GM19395 (cell line): Measurements from ENCODE around the gene UBE2E3.
A peak's percentile ranks its signal among the peaks of the same experiment; 100 is the strongest.
"Not testable (repeated sequence)": the region's sequence is repeated elsewhere in the genome, so short reads cannot be mapped to it uniquely, and the experiment has no call there.

ENCODE experiments used
- ATAC-seq: cut with Tn5 transposase; IDR thresholded peaks from one replicate; pipeline ENCODE4 v1.9.1; 2021; ENCODE audit warnings: mild to moderate bottlenecking, moderate library complexity; ENCODE audit not compliant: unreplicated experiment

The UBE2E3 gene

DNA sequence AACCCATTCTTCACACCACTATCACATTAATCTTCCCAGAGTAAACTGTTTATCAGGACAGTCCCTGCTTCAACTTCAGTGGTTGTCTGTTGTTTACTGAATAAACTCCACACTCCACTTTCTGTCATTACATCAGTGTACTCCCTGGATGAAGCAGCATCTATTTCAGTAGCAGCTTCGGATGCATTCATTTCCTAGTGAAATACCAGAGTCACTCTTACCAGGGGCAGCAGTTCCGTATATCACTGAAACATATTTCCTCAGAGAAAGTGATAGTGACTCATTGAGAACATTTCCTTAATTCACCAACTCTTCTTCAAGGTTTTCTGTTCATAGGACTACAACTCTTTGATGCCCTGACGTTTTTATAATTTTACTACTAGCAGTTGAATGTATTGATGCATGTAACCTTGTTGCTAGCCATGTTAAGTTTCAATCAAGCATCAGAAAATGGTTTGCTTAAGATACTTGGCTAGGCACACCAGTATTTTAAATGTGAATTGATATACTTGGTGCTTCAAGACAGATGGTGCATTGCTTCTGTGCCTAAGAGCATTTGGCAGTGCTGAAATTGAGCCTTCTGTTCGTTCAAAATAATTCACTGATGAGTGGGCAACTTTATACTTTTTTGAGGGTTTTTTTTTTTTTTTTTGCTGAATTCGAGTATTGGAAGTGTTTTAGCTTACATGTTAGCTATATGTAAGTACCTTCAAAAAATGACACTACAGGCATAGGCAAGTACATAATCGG is 92.3 kb downstream of the UBE2E3 start:
- no peak for ATAC-seq

DNA sequence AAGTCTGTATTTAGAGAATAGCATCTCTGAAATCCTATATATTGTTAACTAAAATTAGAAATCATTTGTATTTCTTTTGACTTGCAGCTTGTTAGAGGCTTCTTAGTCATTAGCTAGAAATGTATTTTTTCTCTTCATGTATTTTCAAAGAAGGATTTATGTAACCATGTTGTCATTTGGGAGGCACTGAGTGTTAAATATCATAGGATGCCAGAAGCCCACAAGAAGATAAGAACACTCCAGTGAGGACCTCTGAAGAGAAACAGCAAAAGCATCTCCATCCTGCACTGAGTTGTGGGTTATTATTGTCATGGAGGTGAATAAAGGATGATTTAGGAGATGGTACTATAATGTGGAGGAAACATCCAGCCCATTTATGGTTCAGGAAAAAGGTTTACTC is 93.5 kb downstream of the UBE2E3 start:
- ATAC-seq = no peak

DNA sequence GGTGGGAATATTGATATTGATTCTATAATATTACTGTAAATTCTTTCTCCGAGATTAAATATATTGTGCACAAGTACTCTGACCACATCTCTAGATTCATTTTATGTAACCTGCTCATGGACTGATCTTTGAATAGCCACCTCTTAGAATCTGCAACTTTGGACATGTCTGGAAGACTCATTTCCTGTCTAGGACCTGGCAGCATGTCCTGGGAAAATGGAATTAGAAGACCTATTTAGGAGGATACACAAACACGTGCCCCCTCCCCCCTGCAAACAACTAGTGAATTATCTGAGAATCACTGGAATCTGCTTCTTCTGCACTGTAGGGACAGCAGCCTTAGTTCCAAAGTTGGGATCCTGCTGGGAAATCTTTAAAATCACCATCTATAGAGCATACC is 94.1 kb downstream of the UBE2E3 start:
- no peak for ATAC-seq

DNA sequence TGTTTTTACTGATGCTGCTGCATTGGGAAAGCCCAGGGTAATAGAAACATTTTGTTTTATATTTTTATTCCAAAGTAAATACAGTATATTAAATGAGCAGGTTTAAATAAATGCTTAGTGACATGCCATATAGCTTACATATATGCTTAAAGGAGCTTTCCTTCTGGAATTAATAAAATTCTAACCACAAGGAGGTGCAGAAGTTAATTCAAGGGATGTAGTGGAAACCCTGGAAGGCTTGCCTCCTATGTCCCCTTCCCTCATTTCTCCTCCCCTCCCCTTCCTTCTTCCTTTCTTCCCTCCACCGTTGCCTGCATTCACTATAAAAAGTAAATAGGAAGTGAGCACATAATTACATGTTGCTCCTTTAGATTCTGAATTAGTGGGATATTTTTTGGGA is 96.3 kb downstream of the UBE2E3 start:
- no peak for ATAC-seq

DNA sequence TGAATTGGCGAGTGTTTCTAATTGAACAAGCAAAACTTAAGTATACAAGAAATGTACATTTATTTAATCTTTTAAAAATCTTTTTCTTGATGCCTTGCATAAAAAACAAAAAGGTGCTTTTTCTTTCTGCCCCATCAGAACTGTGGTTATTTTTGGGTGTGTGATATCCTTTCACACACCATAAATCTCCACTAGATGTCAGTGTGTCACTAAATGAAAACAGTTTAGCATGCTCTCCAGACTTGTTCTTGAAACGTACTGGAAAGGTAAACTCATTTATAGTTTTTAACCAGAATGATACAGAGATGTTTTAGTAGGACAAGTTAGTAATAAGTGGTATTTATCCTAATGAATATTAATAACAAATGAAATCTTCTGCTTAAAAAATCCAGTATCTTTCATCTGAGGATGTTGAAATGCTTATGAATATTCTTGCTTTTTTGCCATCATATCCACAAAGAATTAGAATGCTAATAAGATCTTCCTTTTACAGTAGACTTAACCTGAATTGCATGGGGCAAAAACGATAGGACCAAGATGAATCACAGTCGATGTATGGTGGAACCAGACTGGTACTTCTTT is 96.8 kb downstream of the UBE2E3 start:
- ATAC-seq = peak; percentile 91

DNA sequence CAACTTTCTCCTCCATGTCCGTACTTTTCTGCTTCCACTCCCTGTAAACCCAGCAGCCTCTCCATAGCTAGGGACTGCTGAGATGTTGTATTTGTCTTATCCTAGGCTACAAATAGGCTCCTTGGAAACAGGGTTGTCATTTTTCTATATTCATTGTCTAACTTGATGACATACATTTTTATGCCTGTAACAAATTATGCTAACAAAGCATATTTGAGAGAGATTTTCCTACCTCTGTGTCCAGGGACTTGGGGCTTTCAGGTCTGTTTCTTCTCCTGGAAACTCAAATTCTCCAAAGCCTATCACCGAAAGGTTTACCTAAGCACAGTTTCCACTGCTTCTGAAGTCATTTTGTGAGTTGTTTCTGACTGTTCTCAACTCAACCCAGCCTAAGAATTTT is 102.7 kb downstream of the UBE2E3 start:
- ATAC-seq = no peak

DNA sequence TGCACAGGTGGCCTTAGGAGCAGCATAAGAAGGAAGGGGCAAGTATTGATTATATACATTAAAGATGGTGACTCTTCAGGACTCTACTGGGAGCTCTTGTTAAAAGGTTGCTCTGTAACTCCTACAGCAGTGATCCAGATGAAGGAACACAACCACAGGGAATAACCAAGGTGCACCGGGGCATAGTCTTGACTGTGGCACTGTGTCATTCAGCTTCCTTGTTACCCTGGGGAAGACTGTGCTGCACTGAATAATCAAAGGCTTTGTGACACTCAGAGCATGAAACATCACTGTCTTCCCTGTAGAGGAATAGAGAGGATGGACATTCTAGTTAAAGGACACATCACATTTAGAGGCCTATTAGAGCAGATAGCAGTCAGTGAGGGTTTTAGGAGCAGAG is 105.3 kb downstream of the UBE2E3 start:
- ATAC-seq = no peak

DNA sequence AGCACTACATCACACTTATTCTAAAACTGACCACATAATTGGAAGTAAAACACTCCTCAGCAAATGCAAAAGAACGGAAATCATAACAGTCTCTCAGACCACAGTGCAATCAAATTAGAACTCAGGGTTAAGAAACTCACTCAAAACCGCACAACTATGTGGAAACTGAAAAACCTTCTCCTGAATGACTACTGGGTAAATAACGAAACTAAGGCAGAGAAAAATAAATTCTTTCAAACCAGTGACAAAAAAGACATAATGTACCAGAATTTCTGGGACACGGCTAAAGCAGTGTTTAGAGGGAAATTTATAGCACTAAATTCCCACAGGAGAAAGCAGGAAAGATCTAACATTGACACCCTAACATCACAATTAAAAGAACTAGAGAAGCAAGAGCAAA is 111.5 kb downstream of the UBE2E3 start:
- not testable (repeated sequence) for ATAC-seq

DNA sequence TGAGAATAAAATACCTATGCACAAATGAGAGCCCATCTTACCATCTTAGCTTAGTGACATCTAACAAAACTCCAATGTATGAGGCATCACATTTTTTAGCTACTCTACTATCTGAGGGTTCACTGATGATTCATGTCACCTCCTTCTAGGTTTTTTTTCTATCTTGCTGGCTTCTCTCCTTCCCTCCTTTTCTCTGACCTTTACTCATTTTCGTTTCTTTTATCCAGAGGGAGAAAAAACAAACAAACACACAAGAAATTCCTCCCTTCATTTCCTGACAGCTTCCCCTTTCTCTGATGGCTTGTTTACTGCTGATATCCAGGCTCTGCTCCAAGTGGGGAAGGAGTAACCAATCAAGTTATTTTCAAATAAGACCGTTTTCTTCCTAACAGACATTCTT is 115.1 kb downstream of the UBE2E3 start:
- ATAC-seq = no peak

DNA sequence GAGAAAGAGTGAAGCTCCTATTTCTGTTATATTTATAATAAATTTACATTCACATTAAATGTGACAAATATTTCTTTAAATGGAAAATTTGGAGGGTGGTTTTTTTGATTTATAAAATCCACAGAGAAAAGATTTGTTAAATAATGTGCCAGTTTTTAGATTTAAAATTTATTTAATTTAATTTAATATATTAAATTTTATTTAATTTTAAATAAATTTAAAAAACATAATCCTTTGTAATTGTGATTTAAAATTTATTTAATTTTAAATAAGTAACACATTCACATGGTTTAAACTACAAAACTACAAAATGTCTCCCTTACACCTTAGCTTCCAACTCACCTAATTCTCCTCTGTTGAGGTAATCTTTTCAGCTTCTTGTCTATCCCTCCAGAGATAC is 123.3 kb downstream of the UBE2E3 start:
- no peak for ATAC-seq

DNA sequence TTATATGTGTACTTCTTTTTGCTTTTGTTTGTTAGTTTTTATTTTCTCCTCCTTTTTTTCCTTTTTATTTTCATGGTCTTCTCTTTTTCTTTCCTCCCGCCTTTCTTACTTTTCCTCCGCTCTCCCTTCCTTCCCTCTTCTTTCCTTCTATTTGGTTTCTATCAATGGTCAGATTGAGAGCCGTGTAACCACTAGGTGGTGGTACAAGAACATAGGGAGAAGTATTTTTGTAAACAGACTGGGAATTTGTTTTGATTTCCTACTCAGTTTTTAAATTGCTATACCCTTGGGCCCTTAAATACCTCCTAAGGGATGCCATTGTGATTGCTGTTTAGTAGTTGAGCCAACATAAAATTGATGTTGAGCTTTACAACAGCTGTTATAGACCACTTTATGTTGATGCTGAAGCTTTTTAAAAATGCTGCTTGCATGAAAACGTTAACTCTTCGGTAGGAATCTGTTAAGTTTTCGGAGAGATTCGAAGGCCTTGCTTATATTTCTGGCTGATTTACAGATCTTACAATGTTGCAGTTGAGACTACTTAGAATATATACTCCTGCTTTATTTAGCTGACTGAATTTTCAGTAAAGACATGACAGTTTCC is 124.2 kb downstream of the UBE2E3 start:
- no peak for ATAC-seq

DNA sequence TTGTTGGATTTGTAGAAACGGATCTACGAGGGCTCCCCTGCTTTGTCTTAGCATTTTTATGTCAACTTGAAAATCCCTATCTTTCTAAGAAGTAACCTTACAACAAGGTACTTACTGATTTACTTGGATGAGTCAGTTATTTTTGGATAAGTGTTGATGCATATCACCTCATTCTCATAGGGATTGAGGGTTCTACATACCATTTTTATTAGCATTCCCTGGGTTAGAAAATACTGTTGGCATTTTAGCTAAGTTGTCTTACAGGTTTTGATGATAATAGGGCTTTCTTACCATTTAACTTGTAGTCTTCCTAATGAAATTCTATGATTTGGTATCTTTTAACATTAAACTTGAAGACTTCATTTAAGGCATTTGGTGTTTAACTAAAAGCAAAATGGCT is 125.2 kb downstream of the UBE2E3 start:
- no peak for ATAC-seq

DNA sequence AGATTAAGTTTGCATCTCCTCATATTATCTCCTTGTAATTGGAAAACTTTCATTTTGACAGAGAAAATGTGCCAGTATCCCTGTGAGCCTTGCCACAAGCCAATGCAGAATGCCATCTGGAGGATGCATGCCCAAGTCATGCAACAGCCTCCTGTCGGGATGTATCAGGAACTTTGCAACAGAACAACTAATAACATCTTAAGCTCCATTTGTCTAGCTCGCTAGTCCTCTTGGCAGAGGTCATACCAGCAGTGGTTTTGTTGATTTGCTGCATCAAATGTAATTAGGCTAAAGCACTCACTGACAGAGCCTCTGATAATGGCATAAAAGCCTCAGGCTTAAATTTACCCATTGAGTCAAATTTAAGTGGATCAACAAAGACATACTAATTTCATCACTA is 125.8 kb downstream of the UBE2E3 start:
- ATAC-seq = no peak

DNA sequence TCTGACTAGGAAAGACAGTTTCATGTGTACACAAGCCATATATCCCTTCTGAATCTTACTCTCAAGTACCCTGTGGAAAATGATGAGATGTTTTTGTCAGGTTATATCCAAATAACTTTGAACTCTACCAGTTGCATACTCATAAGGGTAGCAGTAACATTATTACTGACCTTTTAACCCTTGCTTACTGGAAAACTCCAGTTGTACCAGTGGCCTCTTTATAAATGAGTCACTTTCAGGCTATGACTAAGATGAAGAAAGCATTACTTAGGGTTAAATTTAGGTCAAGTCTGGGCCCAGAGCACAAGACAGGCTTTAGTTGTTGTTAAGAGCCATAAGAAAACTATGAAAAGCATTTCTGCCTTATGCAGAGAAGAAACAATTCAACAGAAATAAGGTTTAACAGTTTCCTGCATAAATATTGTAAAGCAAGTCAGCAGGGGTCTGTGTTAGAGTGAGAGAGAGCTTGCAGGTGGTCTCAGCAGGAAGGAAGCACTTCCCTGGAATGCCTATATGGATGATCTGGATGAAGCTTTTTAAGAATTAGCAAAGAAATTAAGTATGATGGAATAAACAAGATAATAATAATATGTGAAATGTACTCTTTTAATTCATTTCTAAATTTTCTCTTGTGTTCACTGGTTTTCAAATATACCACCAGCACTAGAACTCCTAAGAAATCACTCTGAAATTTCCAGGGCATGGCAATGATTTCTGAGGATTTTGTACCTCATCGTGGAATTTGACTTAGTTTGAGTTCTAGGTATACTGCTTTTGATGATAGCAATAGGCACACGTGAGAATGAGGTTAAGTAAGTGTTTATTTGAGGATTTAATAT is 126.6 kb downstream of the UBE2E3 start:
- ATAC-seq = peak; percentile 99

DNA sequence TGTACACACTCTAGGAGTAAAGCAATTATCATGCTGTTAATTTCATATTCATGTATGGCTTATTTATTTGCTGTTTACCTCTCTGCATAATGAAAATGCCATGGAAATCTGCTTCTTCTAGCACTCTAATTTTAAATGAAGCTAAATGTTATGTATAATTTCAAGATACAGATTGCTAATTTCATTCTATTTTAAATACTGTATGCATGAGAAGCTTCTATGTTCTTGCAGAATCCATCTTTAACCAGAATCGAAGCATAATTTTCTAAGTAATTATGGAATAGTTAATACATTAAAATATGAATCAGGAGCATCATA is 127.2 kb downstream of the UBE2E3 start:
- ATAC-seq = no peak

DNA sequence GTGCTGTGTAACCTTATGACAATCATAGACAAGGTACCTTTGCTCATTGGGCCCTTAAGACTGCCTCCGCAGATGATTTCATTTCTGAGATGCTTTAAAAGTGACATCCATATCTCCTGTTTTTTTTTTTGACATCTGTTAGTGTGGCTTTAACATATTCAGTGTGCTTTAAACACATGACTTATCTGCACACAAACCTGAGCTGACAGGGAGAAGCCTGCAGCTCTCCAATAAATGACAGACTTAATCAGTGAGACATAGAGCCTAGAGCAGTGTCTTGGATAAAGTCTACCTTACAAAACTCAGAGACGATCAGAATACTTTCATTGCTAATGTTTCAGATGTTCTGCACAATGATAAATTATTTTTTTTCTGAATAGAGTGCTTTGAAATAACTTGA is 130.7 kb downstream of the UBE2E3 start:
- no peak for ATAC-seq

DNA sequence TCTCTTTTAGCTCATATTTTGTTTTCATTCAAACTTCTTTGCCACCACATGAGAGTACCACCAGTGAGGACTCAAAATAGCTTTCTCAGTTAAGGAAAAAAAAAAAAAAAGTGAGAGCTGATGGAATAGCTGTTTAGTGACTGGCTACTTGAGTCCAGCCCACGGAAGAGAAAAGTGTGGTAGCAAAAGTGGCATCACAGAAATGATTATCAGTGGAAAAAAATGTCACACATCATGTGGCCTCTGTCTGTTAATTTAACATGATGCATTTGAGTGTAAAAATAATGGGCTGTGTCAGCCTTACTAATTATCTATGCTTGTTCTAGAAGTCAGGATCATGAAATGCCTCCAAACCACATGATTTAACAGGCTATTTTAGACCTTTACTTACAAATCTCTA is 132.5 kb downstream of the UBE2E3 start:
- no peak for ATAC-seq
